HG02938 (cell line): ENCODE data around the gene APOC3.
"Not testable (repeated sequence)": the region's sequence is repeated elsewhere in the genome, so short reads cannot be mapped to it uniquely, and the experiment has no call there.

Source experiments
- ATAC-seq: cut with Tn5 transposase; IDR thresholded peaks from one replicate; pipeline ENCODE4 v1.9.1; 2021; ENCODE audit warnings: mild to moderate bottlenecking, moderate library complexity; ENCODE audit not compliant: unreplicated experiment

The APOC3 gene

GRCh38 chr11:116828632-116829524 lies 829 bp upstream of the APOC3 start:
- ATAC-seq: no peak

- ATAC-seq: no peak
Observed at GRCh38 chr11:116830184-116830912, 641 bp downstream of the APOC3 start.

- ATAC-seq: no peak
Observed at GRCh38 chr11:116831790-116832349, 2.2 kb downstream of the APOC3 start.

- no peak for ATAC-seq
Observed at GRCh38 chr11:116832350-116833290, 2.9 kb downstream of the APOC3 start.

- ATAC-seq: no peak
Observed at GRCh38 chr11:116833491-116833815, 3.7 kb downstream of the APOC3 start.

GRCh38 chr11:116833816-116834534 lies 4.3 kb downstream of the APOC3 start:
- no peak for ATAC-seq

- not testable (repeated sequence) for ATAC-seq
Observed at GRCh38 chr11:116834535-116835041, 4.9 kb downstream of the APOC3 start.

- peak; percentile 15 for ATAC-seq
Observed at GRCh38 chr11:116835042-116835772, 5.5 kb downstream of the APOC3 start.

GRCh38 chr11:116835791-116836631 lies 6.3 kb downstream of the APOC3 start:
- ATAC-seq: peak; percentile 78

GRCh38 chr11:116836632-116836991 lies 6.9 kb downstream of the APOC3 start:
- ATAC-seq: no peak

GRCh38 chr11:116837231-116838091 lies 7.8 kb downstream of the APOC3 start, which contains the start of gene APOA1:
TSS of gene APOA1 (minus strand) at chr11:116837622. CDS start at chr11:116837387, 235 bp downstream.
- no peak for ATAC-seq

GRCh38 chr11:116838321-116839084 lies 8.8 kb downstream of the APOC3 start:
- ATAC-seq: no peak

GRCh38 chr11:116840224-116840745 lies 10.6 kb downstream of the APOC3 start:
- ATAC-seq: no peak

GRCh38 chr11:116840746-116841296 lies 11.1 kb downstream of the APOC3 start:
- no peak for ATAC-seq

GRCh38 chr11:116842117-116842516 lies 12.4 kb downstream of the APOC3 start:
- ATAC-seq: no peak

- no peak for ATAC-seq
Observed at GRCh38 chr11:116842909-116843308, 13.2 kb downstream of the APOC3 start.
